Ectodermal cell (in vitro differentiated cells): ENCODE data around the gene BTBD9.

Experiments
- H3K27ac ChIP-seq: 2 replicates; pipeline ENCODE4 v1.7.0; 2013; ENCODE audit warnings: mild to moderate bottlenecking, low read depth, low read length; ENCODE audit not compliant: insufficient read depth, poor library complexity, severe bottlenecking
- H3K27me3 ChIP-seq: 2 replicates; pipeline ENCODE4 v1.7.0; 2013; ENCODE audit warnings: mild to moderate bottlenecking, low read length; ENCODE audit not compliant: insufficient read depth, control insufficient read depth, poor library complexity, severe bottlenecking
- H3K36me3 ChIP-seq: one replicate; pipeline ENCODE4 v1.7.0; 2013; ENCODE audit warnings: low read length; ENCODE audit not compliant: control insufficient read depth, insufficient read depth
- H3K4me1 ChIP-seq: one replicate; pipeline ENCODE4 v1.7.0; 2013; ENCODE audit warnings: low read length; ENCODE audit not compliant: control insufficient read depth, insufficient read depth
- H3K4me3 ChIP-seq: 2 replicates; pipeline ENCODE4 v1.7.0; 2013; ENCODE audit warnings: low read depth, low read length, control low read depth; ENCODE audit not compliant: insufficient read depth
- H3K9me3 ChIP-seq: 2 replicates; pipeline ENCODE4 v1.7.0; 2013; ENCODE audit warnings: mild to moderate bottlenecking, low read length, moderate library complexity; ENCODE audit not compliant: control insufficient read depth
- WGBS, 2 experiments: methylation state at CpG; one replicate each; pipeline ENCODE4 v1.1.7; 2013; ENCODE audit warnings: missing lambda C conversion rate in 2 of 2; 5-methylcytosine and 5-hydroxymethylcytosine counted together

Gene BTBD9

DNA sequence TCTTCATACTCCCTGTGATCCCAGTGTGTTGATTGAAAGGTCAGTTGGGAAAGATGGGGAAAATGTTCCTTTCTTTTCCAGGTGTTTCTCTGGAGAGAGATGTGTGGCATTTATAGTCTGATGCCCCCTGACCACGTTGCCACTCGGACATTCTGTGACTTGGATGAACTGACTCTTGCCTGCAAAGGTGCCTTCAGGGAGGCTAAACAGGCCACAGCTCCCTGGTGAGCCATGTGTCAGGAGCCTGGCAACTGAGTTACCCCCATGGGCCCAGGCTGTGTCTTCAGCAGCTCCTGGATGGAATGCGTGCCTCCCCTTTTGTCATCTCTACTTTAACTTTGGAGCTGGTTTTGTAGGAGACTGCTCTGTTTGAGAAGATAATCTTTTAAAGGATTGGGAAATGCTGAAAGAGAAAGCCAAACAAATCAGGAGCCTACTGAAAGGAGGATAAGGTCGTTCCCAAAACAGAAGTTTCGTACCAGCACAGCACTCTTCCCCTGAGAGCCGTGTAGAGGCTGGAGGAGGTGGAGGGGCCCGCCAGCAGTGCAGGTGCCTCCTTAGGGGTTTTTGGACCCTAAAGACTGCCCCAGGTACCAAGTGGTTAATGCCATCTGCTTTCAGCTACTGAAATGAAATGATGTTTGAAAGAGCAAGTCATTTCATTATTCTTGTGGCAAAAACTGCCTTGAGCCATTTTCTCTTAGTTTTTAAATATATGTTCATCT lies 497.4 kb downstream of the BTBD9 start:
- 71 to 82% methylated on average over 7 of the region's 7 CpGs for WGBS, 2 experiments
- H3K4me1 ChIP-seq, result peaks cover 45% of the 10 kb centered on the region
- no peaks in the 10 kb centered on the region for H3K9me3 ChIP-seq
- no peak overlapping the region for H3K4me3 ChIP-seq
- no peaks in the 10 kb centered on the region for H3K27me3 ChIP-seq
- H3K27ac ChIP-seq, result no peak overlapping the region
- H3K36me3 ChIP-seq, result no peaks in the 10 kb centered on the region

DNA sequence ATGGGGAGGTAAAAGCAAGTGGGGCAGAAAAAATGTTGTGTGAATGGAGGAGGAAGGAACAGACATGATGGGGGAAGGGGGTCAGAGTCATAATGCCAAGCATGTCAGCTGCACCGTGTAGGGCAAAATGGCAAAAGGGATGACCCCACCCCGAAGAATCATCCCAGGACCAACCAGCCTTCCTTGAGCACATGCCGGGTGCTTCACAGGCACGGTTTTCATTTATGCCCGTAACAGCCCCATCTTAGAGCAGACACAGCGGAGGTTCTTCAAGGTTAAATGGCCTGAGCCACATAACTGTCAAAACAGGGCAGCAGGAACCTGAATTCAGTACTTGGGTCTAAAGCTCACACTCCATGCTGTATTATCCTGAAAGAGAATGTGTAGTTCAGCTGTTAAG lies 498.0 kb downstream of the BTBD9 start:
- Histone ChIP-seq H3K27me3 (no peaks in the 10 kb centered on the region), H3K4me3 (no peak overlapping the region), H3K36me3 (no peaks in the 10 kb centered on the region), H3K27ac (no peak overlapping the region), H3K4me1 (peaks cover 51% of the 10 kb centered on the region), H3K9me3 (no peaks in the 10 kb centered on the region)
- WGBS, 2 experiments, result 92 to 94% methylated on average over 6 of the region's 6 CpGs

DNA sequence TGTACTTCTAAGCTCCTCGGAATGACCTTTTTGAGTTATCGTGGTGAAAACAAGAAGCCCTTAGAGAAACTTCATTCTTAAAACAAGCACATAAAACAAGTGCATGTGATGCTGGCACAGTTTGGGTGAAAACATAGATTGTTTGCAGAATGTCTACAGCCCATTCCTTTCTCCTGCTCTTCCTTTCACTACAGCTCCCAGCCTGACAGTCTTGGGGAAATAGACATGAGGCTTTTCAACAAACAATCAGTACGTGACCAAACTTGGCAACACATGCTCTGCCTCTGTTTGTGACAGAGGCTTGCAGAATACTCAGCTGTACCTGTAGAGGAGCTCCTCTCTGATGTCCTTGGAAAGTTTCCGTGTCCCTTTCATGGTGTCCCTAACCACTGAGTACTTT lies 498.6 kb downstream of the BTBD9 start:
- Histone ChIP-seq H3K4me3 (no peak overlapping the region), H3K4me1 (peaks cover 46% of the 10 kb centered on the region), H3K36me3 (no peaks in the 10 kb centered on the region), H3K27me3 (no peaks in the 10 kb centered on the region), H3K9me3 (no peaks in the 10 kb centered on the region), H3K27ac (no peak overlapping the region)
- 86 to 92% methylated on average over 4 of the region's 4 CpGs for WGBS, 2 experiments

DNA sequence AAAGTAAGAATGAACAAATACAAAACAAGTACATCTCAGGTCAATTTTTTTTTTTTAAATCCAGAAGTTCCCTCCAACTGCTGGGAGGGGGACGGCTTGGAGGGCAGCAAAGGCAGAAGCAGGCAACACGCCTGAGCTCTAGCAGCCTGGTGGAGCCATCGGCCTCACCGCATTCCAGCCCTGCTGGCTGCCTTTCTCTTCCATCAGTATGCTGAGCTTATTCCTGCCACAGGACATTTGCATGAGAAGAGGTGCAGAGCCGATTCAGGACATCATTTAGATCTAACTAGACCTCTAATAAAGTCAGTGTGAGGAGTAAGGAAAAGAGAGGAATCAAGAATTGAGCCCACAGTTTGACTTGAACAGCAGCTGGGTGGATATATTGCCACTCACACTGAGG lies 501.4 kb downstream of the BTBD9 start:
- Histone ChIP-seq H3K4me3 (no peak overlapping the region), H3K4me1 (peaks cover 41% of the 10 kb centered on the region), H3K27me3 (no peaks in the 10 kb centered on the region), H3K9me3 (no peaks in the 10 kb centered on the region), H3K36me3 (no peaks in the 10 kb centered on the region), H3K27ac (no peak overlapping the region)
- WGBS, 2 experiments, result 15 to 22% methylated on average over 5 of the region's 5 CpGs

DNA sequence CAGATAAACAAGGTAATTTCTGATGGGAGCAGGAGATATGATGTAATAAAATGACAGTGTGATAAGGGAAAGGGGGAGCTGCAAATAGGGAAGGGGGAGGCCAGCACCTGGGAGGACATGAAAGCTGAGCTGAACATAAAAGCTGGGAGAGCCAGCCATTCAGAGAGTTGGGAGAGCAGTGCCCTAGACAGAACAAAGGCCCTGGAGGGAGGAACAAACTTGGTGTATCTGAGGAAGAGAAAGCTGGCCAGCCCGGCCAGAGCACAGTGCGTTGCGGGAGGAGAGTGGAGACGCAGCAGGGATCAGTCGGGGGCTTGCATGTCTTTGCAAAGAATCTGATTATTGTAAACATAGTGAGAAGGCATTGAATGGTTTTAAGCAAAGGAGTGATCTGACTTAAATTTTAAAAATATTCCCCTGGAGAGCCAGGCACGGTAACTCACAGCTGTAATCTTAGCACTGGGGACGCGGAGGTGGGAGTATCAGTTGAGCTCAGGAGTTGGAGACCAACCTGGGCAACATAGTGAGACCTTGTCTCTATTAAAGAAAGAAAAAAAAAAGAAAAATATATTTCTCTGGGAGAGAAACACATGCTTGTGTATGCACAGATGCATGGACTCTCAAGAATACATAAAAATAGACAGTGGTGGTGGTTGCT lies 502.0 kb downstream of the BTBD9 start:
- WGBS, 2 experiments, result 18% methylated on average over 8 of the region's 8 CpGs
- H3K27me3 ChIP-seq, result no peaks in the 10 kb centered on the region
- peak overlapping the region; percentile 74 for H3K27ac ChIP-seq
- no peaks in the 10 kb centered on the region for H3K36me3 ChIP-seq
- peaks cover 35% of the 10 kb centered on the region for H3K4me1 ChIP-seq
- H3K4me3 ChIP-seq, result no peak overlapping the region
- no peaks in the 10 kb centered on the region for H3K9me3 ChIP-seq

DNA sequence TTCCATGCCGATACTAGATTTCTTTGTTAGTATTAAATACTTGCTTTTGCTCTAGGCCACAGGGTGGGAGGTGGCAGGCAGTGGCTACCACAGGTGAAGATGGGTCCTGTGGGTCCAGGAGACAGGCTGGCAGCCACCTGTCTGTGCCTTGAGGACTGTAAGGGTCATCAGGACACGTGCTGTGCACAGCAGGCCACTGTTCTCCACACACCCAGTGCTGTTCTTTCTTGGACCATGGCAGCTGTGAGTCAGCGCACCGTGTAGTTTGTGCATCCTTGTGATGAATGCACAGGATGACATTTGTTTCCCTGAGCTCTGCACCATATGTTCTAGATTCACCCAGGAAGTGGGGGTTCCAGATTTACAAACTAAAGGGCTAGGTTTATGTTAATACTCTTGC lies 503.2 kb downstream of the BTBD9 start:
- H3K27me3 ChIP-seq, result no peaks in the 10 kb centered on the region
- 92 to 94% methylated on average over 4 of the region's 4 CpGs for WGBS, 2 experiments

DNA sequence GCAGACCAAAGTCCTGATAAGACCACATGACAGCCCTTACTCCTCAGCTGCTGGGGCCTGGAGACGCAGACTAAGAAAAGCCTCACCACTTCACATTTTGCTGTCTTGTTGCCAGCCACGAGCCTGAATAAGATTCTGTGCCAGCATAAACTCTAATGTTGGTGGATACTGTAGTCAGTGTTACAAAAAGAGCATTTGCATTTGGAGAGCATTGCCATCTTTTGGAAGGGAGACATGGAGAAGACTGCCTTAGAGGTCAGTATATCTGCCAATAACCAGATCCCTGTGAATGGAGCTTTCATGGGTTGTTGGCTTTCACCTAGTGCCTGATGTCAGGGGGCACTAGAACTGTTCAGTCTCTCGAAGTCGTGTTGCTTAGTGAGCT lies 505.0 kb downstream of the BTBD9 start:
- H3K4me1 ChIP-seq, result peaks cover 12% of the 10 kb centered on the region
- no peak overlapping the region for H3K4me3 ChIP-seq
- no peaks in the 10 kb centered on the region for H3K27me3 ChIP-seq
- H3K9me3 ChIP-seq, result no peaks in the 10 kb centered on the region
- WGBS, 2 experiments, result 90 to 91% methylated on average over 4 of the region's 4 CpGs
- no peaks in the 10 kb centered on the region for H3K36me3 ChIP-seq
- no peak overlapping the region for H3K27ac ChIP-seq

More for the DNA sequence above, 503.2 kb downstream of the BTBD9 start:
- H3K36me3 ChIP-seq, result no peaks in the 10 kb centered on the region
- H3K9me3 ChIP-seq, result no peaks in the 10 kb centered on the region
- H3K4me3 ChIP-seq, result no peak overlapping the region
- H3K4me1 ChIP-seq, result peaks cover 25% of the 10 kb centered on the region
- peak overlapping the region; percentile 26 for H3K27ac ChIP-seq

DNA sequence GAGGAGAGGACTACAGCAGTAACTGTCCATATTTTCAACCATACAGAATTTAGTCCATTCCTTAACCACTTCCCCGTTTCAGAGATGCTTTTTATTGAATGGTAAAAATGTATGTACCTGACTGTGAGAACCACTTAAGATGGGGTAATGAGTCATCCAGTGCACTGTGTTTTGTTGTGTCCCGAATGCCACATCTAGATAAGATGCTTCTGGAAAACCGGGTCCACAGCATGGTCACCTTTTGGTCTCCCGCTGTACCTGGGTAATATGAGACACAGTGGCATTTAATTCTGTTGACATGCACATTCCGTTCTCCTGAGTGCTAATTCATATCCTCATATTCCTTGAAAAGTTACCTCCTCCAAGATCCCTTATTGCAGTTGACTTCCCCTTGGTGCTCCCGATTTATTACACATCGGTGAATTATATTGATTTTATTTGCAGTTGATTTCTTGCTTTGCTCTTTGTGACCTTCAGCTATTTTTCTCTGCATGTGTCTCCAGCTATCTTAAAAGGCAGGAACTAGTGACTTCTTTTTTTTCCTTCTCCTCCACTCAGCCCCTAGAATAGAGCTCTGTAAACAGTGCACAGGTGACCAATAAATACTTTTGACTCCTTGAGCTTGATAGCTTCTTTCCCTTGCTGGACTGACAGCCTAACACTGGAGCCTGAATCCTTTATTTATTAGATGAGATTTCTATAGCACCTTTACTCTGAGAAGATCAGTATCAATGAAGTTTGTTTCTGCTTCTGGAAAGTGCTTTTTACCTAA lies 505.6 kb downstream of the BTBD9 start:
- 94 to 96% methylated on average over 5 to 7 of the region's 7 CpGs for WGBS, 2 experiments
- no peaks in the 10 kb centered on the region for H3K27me3 ChIP-seq

DNA sequence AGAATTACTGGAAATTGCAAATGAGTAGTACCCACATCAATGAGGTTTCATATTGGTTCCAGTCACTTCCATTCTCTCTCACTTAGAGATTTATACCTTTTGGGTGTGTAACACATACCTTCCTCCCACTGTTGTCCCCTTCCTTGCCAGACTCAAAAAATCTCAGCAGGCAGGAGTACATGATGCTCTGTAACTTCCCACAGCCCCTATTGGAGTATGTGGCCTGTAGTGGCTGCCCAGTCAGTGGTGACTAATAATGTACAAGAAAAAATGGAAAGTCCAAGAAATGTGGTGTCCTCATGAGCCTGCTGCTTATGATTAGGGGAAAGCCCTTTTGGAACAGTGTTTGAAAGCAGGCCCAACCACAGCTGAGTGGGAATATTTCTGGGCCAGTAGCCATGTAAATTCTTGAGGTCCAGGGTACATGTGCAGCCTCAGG lies 508.2 kb downstream of the BTBD9 start:
- Histone ChIP-seq H3K27me3 (no peaks in the 10 kb centered on the region), H3K4me3 (no peak overlapping the region), H3K36me3 (peaks cover under 1% of the 10 kb centered on the region), H3K9me3 (no peaks in the 10 kb centered on the region), H3K27ac (no peak overlapping the region), H3K4me1 (no peaks in the 10 kb centered on the region)

More for the DNA sequence above, 505.6 kb downstream of the BTBD9 start:
- Histone ChIP-seq H3K36me3 (no peaks in the 10 kb centered on the region), H3K4me3 (no peak overlapping the region), H3K4me1 (peaks cover 12% of the 10 kb centered on the region), H3K27ac (no peak overlapping the region), H3K9me3 (no peaks in the 10 kb centered on the region)

DNA sequence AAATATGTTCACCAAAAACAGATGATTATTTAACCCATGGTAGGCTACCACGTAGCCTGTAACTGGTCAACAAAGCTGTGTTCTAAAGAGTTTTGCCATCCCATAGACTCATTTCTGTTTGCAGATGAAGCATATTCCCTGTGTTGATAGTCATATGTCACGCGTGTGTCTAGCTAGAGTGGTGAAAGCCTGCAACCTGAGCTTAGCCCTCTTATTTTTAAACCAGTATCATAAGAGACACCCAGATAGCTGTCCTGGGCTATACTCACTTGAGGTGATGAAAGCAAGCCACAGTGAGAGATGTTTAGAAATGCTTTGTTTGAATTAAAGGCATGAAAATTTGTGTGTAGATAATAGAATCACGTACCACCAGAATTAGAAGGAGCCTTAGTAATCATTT lies 512.4 kb downstream of the BTBD9 start:
- Histone ChIP-seq H3K27ac (no peak overlapping the region), H3K27me3 (no peaks in the 10 kb centered on the region), H3K4me3 (no peak overlapping the region), H3K9me3 (no peaks in the 10 kb centered on the region), H3K4me1 (no peaks in the 10 kb centered on the region), H3K36me3 (peaks cover 4% of the 10 kb centered on the region)
- 97% methylated on average over 3 to 4 of the region's 4 CpGs for WGBS, 2 experiments
